HepG2 (cell line): ENCODE data around the gene SEMA5B. TPM values are rescaled to one million over a fixed set of nuclear protein-coding genes. Genes with fewer than 3 reads are reported as not detected.

ENCODE experiments used
- ATAC-seq: fragments of 200-7000 bp; cut with Tn5 transposase; 3 replicates; pipeline ENCODE4 v1.9.1; 2020; ENCODE audit warnings: mild to moderate bottlenecking, moderate library complexity
- BruUV-seq: library from RNA; stranded (reverse); fragments of 400-500 nt; replicated peaks from 2 replicates; lab custom pipeline; 2021; lab: Mats Ljungman, UMichigan
- CTCF ChIA-PET: fragments of 300-600 bp; formaldehyde crosslinking; extraction: SDS; loops from one replicate; lab custom pipeline; 2021; ENCODE audit warnings: low total read pairs, inconsistent platforms, low intra/inter-chr PET ratio; lab: Yijun Ruan, JAX
- POLR2A ChIA-PET: fragments of 350-600 bp; sonication (Branson Sonifier 250); formaldehyde crosslinking; loops from one replicate; lab custom pipeline; 2020; ENCODE audit warnings: antibody characterized with exemption, inconsistent platforms; lab: Yijun Ruan, JAX
- DNase-seq: peaks from one replicate; pipeline ENCODE4 v3.0.0-alpha.2; 2015; ENCODE audit warnings: low spot score
- FAIRE-seq: peaks from 3 replicates; lab custom pipeline; 2011; peaks lifted over from hg19 to GRCh38; lab: Jason Lieb, UNC
- H2AFZ ChIP-seq: one replicate; pipeline ENCODE4 v1.6.1; 2011; ENCODE audit warnings: low read length, inconsistent platforms
- H3K27ac ChIP-seq: fragments of 300-600 bp; 3 replicates; pipeline ENCODE4 v1.8.0; 2011; ENCODE audit warnings: mixed run types, mild to moderate bottlenecking, mixed read lengths, low read length, inconsistent platforms; ENCODE audit not compliant: insufficient read depth; ENCODE audit errors: extremely low read length
- H3K27me3 ChIP-seq, 2 experiments: fragments of 200-600 bp in 1 of 2; 2 replicates in 1 of 2; 3 replicates in 1 of 2; pipeline versions ENCODE4 v1.6.0 to v1.8.0; 2011; ENCODE audit warnings: low read length in 2 of 2, mild to moderate bottlenecking in 2 of 2, moderate library complexity in 2 of 2, inconsistent platforms in 1 of 2; ENCODE audit not compliant: insufficient read depth in 2 of 2, control insufficient read depth in 1 of 2
- H3K36me3 ChIP-seq, 2 experiments: fragments of 200-600 bp in 1 of 2; replicated peaks in 1 of 2; 2 replicates in 1 of 2; 3 replicates in 1 of 2; pipeline versions ENCODE4 v1.5.1 to v1.8.0; 2011; ENCODE audit warnings: low read length in 2 of 2, inconsistent platforms in 1 of 2; ENCODE audit not compliant: insufficient read depth in 2 of 2, control insufficient read depth in 1 of 2
- H3K4me1 ChIP-seq: 2 replicates; pipeline ENCODE4 v1.5.1; 2012; ENCODE audit warnings: low read length, inconsistent platforms; ENCODE audit not compliant: insufficient read depth
- H3K4me2 ChIP-seq: 2 replicates; pipeline ENCODE4 v1.6.0; 2011; ENCODE audit warnings: low read depth, low read length, inconsistent platforms
- H3K4me3 ChIP-seq, 3 experiments: fragments of 200-600 bp in 1 of 3; sonication (generic), shearing (Covaris generic) in 1 of 3; replicated peaks in 1 of 3; 2 replicates each; pipeline ENCODE4 v1.5.1; 2011 to 2016; ENCODE audit warnings: low read length in 3 of 3, inconsistent platforms in 2 of 3, low read depth in 2 of 3, mild to moderate bottlenecking in 2 of 3, control low read depth in 1 of 3, mixed read lengths in 1 of 3; ENCODE audit not compliant: insufficient read depth in 1 of 3
- H3K79me2 ChIP-seq: one replicate; pipeline ENCODE4 v1.6.1; 2011; ENCODE audit warnings: low read length, inconsistent platforms; ENCODE audit not compliant: insufficient read depth
- H3K9ac ChIP-seq: 2 replicates; pipeline ENCODE4 v1.6.0; 2011; ENCODE audit warnings: mild to moderate bottlenecking, low read depth, low read length, inconsistent platforms; ENCODE audit not compliant: insufficient read depth
- H3K9me3 ChIP-seq: 2 replicates; pipeline ENCODE4 v1.5.1; 2012; ENCODE audit warnings: mild to moderate bottlenecking, low read length
- H4K20me1 ChIP-seq: 2 replicates; pipeline ENCODE4 v1.6.0; 2011; ENCODE audit warnings: inconsistent platforms, mild to moderate bottlenecking, low read length, moderate library complexity; ENCODE audit not compliant: insufficient read depth
- MIXL1 ChIP-seq: IDR thresholded peaks from 2 replicates; pipeline ENCODE4 v1.6.1; 2016
- NCOA2 ChIP-seq: sonication (generic); formaldehyde crosslinking; IDR thresholded peaks from 2 replicates; pipeline ENCODE4 v1.8.0; 2022; ENCODE audit warnings: inconsistent platforms
- NFKB2 ChIP-seq: sonication (generic); formaldehyde crosslinking; IDR thresholded peaks from 2 replicates; pipeline ENCODE4 v1.4.0; 2020; ENCODE audit warnings: missing genetic modification reagents, borderline replicate concordance
- PATZ1 ChIP-seq: sonication (generic); formaldehyde crosslinking; IDR thresholded peaks from 2 replicates; pipeline ENCODE4 v1.4.0; 2020; ENCODE audit warnings: missing genetic modification reagents
- WGBS: methylation state at CpG from one replicate; pipeline ENCODE4 v1.1.6; 2017; ENCODE audit warnings: low lambda C conversion rate; 5-methylcytosine and 5-hydroxymethylcytosine counted together
- in situ Hi-C: cut with HindIII; loops from 2 replicates; pipeline ENCODE4 v1.10.0; 2017; ENCODE audit warnings: low pct_unique_long_range_greater_than_20kb; ENCODE audit not compliant: extremely low pct_ligation_motif_present
- intact Hi-C: fragments of 100-400 bp; cut with micrococcal nuclease; formaldehyde crosslinking; loops from one replicate; pipeline ENCODE4 v1.10.0; 2022; ENCODE audit not compliant: unreplicated experiment
- polyA plus RNA-seq, 8 experiments: library from polyadenylated mRNA; depleted of rRNA in 3 of 8; stranded (reverse) in 7 of 8; unstranded in 1 of 8; fragments of >200 nt; fragmentation: Illumina TruSeq in 4 of 8; extraction: Trizol in 4 of 8; gene quantifications; 2 replicates each; pipeline versions ENCODE4 v1.2.1 to v1.2.3, GENCODE V29; 2011 to 2016; ENCODE audit warnings: low read depth in 4 of 8, missing spikeins in 1 of 8, mixed read lengths in 1 of 8; ENCODE audit not compliant: insufficient read depth in 1 of 8
- total RNA-seq, 5 experiments: library from RNA; depleted of rRNA; stranded (reverse); fragments of >200 nt; fragmentation: Illumina TruSeq; extraction: Trizol; gene quantifications; 2 replicates each; pipeline ENCODE4 v1.2.3, GENCODE V29; 2016; ENCODE audit warnings: low read depth in 1 of 5

The SEMA5B gene
- total and polyA plus RNA-seq, 2 of the 13 experiments (the other 11 are each of a cell fraction or from before 2014, with no cell fraction given): not detected

GRCh38 chr3:122875547-122876127 lies 151.9 kb downstream of the SEMA5B start (continued):
- TF ChIP-seq PATZ1 (CRISPR knock-in tag): no peak

DNA sequence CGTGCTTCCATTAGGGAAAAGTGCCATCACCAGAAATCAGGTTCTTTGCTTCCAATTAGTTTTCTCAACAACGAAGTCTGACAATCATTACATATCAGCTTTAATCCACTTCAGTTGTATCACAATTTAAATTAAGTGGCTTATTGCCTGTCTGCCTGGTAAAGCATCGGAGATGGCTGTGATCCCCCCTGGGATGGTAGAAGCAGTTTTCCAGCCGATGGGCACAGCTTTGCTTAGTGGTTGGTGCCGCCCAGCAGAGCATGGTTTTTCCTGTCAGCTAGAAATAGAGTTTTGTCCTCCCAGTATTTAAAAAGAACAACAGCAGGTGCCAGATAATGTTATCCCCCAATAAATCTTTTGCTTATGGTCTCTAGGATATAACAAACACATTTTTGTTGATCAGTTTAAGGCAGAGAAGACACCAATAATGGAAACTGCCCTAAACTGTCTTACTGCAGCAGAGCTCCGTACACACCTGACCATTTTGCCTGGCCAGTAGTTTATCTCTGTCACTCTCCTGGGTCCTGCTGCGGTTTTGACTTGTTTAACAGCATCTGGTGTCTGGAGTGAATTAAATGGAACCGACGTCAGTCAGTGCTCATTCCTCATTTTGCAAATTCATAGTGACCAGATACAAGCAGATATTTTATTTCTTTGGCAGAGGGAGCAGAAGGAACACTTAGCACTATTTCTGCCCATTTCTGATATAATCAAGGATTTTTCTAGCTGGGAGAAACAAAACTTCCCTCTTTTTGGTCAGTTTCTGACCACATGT lies 153.6 kb downstream of the SEMA5B start:
- Histone ChIP-seq H3K79me2 (no peaks in the 10 kb centered on the region), H3K27me3 (no peaks in the 10 kb centered on the region), H3K27ac (no peak overlapping the region), H3K9me3 (no peaks in the 10 kb centered on the region), H3K36me3 (no peaks in the 10 kb centered on the region), H3K9ac (no peak overlapping the region), H2AFZ (no peak overlapping the region), H3K4me3 (no peak overlapping the region), H3K4me2 (no peak overlapping the region), H4K20me1 (no peaks in the 10 kb centered on the region), H3K4me1 (no peaks in the 10 kb centered on the region)
- ChIA-PET POLR2A (no interaction called here), CTCF (no interaction called here)
- BruUV-seq: no TSS peak
- in situ Hi-C loops (no loop called here), intact Hi-C loops (no loop called here)
- TF ChIP-seq NFKB2 (CRISPR knock-in tag): no peak
- TF ChIP-seq NCOA2 (CRISPR knock-in tag): no peak
- no peak for TF ChIP-seq PATZ1 (CRISPR knock-in tag)
- no peak for TF ChIP-seq MIXL1 (CRISPR knock-in tag)
- WGBS: 95% methylated on average over 9 of the region's 9 CpGs
- no peak for ATAC-seq
- no peak for FAIRE-seq
- no peak for DNase-seq
